ENCODE data around the gene SORCS3. TPM values are rescaled to one million over a fixed set of nuclear protein-coding genes. Genes with fewer than 3 reads are reported as not detected.

The SORCS3 gene
- total RNA-seq, 1 donor from 2014 or later, result not detected

DNA sequence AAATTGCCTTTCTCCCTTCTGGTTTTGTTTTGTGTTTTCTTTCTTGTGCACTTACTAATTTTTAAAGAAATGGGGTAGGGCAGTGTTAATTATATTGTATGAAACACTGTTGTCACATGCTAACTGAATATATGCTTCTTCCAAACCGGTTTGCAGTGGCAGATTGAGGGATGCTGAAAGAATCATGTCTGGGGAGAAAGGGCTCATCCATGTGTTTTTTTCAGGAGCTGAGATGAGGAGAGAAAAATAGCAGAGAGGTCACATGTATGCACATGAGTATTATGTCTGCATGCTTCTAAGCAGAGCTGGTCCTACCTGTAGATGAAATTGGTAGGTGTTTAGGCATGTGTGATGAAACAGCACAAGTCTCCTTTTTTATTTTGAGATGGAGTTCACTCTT, 17.0 kb downstream of the SORCS3 start:
- no peak for TF ChIP-seq CTCF (IDR thresholded peaks at IDR 0.05)
- no peaks in the 10 kb centered on the region for H3K4me1 Mint-ChIP-seq
- CTCF ChIA-PET, result no interaction called here

DNA sequence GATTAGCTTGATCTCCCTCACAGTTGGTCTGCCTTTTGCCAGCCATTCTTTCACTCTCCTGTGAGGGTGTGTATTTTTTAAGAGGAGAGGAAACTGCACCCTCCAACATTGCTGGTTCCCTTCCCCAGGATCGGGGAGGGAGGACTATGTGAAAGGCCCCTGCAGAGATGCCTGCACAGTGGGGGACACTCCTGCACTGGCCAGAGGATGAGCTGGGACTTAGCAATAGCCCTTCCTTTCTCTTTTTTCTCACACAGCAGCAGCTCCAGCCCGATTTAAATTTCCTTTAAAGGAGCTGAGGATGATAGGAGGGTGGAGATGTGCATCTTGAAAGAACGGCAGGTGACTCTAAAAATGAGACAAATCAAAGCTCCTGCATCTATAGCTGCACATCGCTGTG, 18.7 kb downstream of the SORCS3 start:
- no peaks in the 10 kb centered on the region for H3K4me1 Mint-ChIP-seq
- no peak for TF ChIP-seq CTCF (IDR thresholded peaks at IDR 0.05)
- H3K27me3 Mint-ChIP-seq, result peaks cover 3% of the 10 kb centered on the region
- ATAC-seq (ENCODE audit: low read depth) (no peak), DNase-seq (no peak)
- ChIA-PET CTCF (no interaction called here), POLR2A (no interaction called here)
- H3K4me3 Mint-ChIP-seq, result no peak overlapping the region
- no peaks in the 10 kb centered on the region for H3K36me3 Mint-ChIP-seq (ENCODE audit: low read depth)
- H3K27ac Mint-ChIP-seq, result no peak overlapping the region
- intact Hi-C loops (cut with micrococcal nuclease), result no loop called here
- H3K9me3 Mint-ChIP-seq, result peaks cover 2% of the 10 kb centered on the region

More for the DNA sequence above, 17.0 kb downstream of the SORCS3 start:
- Mint-ChIP-seq H3K27ac (no peak overlapping the region), H3K27me3 (peaks cover 3% of the 10 kb centered on the region), H3K4me3 (no peak overlapping the region), H3K9me3 (peaks cover 2% of the 10 kb centered on the region), H3K36me3 (ENCODE audit: low read depth) (no peaks in the 10 kb centered on the region)
- ATAC-seq (ENCODE audit: low read depth), result no peak
- DNase-seq, result no peak
- intact Hi-C loops (cut with micrococcal nuclease), result no loop called here
- POLR2A ChIA-PET, result no interaction called here

- ChIA-PET CTCF (no interaction called here), POLR2A (no interaction called here)
- DNase-seq (no peak), ATAC-seq (ENCODE audit: low read depth) (no peak)
- no peaks in the 10 kb centered on the region for H3K4me1 Mint-ChIP-seq
- intact Hi-C loops (cut with micrococcal nuclease), result no loop called here
- H3K4me3 Mint-ChIP-seq, result no peak overlapping the region
- H3K9me3 Mint-ChIP-seq, result no peaks in the 10 kb centered on the region
- TF ChIP-seq CTCF (IDR thresholded peaks at IDR 0.05), result no peak
- no peaks in the 10 kb centered on the region for H3K36me3 Mint-ChIP-seq (ENCODE audit: low read depth)
- H3K27ac Mint-ChIP-seq, result no peak overlapping the region
- H3K27me3 Mint-ChIP-seq, result peaks cover 3% of the 10 kb centered on the region
Observed at GRCh38 chr10:104663076-104663475, 22.0 kb downstream of the SORCS3 start.

- ChIA-PET POLR2A (no interaction called here), CTCF (no interaction called here)
- DNase-seq (no peak), ATAC-seq (ENCODE audit: low read depth) (no peak)
- H3K36me3 Mint-ChIP-seq (ENCODE audit: low read depth), result no peaks in the 10 kb centered on the region
- no peak overlapping the region for H3K4me3 Mint-ChIP-seq
- H3K9me3 Mint-ChIP-seq, result peaks cover 1% of the 10 kb centered on the region
- TF ChIP-seq CTCF (IDR thresholded peaks at IDR 0.05), result no peak
- H3K27ac Mint-ChIP-seq, result no peak overlapping the region
- no peaks in the 10 kb centered on the region for H3K4me1 Mint-ChIP-seq
- H3K27me3 Mint-ChIP-seq, result peaks cover 3% of the 10 kb centered on the region
- intact Hi-C loops (cut with micrococcal nuclease), result no loop called here
Observed at GRCh38 chr10:104663563-104663962, 22.5 kb downstream of the SORCS3 start.

- Mint-ChIP-seq H3K9me3 (peaks cover 1% of the 10 kb centered on the region), H3K27me3 (no peaks in the 10 kb centered on the region), H3K27ac (no peak overlapping the region), H3K4me3 (no peak overlapping the region), H3K36me3 (ENCODE audit: low read depth) (no peaks in the 10 kb centered on the region), H3K4me1 (no peaks in the 10 kb centered on the region)
- CTCF ChIA-PET, result no interaction called here
- intact Hi-C loops (cut with micrococcal nuclease), result no loop called here
- POLR2A ChIA-PET, result no interaction called here
- no peak for DNase-seq
- ATAC-seq (ENCODE audit: low read depth), result no peak
- TF ChIP-seq CTCF (IDR thresholded peaks at IDR 0.05), result no peak
Observed at GRCh38 chr10:104664205-104664604, 23.1 kb downstream of the SORCS3 start.
